OCI-LY7 (cell line): ENCODE results near the gene INTS1.

Source experiments
- EZH2phosphoT487 ChIP-seq: fragments of 200-600 bp; sonication (generic); IDR thresholded peaks from 2 replicates; pipeline ENCODE4 v1.6.1; 2018; ENCODE audit warnings: low read depth, borderline replicate concordance, mild to moderate bottlenecking, mixed run types, antibody characterized with exemption, low read length, moderate library complexity, mixed read lengths
- TF ChIP-seq, protein P1 (sequence below): fragments of 200-600 bp; sonication (generic); conservative IDR thresholded peaks from 2 replicates; pipeline ENCODE4 v1.5.1; 2014; ENCODE audit warnings: mild to moderate bottlenecking, antibody characterized with exemption, low read length, moderate library complexity, mixed read lengths

- TF ChIP-seq, protein P1, sequence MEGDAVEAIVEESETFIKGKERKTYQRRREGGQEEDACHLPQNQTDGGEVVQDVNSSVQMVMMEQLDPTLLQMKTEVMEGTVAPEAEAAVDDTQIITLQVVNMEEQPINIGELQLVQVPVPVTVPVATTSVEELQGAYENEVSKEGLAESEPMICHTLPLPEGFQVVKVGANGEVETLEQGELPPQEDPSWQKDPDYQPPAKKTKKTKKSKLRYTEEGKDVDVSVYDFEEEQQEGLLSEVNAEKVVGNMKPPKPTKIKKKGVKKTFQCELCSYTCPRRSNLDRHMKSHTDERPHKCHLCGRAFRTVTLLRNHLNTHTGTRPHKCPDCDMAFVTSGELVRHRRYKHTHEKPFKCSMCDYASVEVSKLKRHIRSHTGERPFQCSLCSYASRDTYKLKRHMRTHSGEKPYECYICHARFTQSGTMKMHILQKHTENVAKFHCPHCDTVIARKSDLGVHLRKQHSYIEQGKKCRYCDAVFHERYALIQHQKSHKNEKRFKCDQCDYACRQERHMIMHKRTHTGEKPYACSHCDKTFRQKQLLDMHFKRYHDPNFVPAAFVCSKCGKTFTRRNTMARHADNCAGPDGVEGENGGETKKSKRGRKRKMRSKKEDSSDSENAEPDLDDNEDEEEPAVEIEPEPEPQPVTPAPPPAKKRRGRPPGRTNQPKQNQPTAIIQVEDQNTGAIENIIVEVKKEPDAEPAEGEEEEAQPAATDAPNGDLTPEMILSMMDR = no peak
- TF ChIP-seq EZH2phosphoT487 = no peak
These were observed 44.7 kb downstream of the INTS1 start for GRCh38 chr7:1459512-1459892.
